ENCODE results near the gene RPL26.

DNA sequence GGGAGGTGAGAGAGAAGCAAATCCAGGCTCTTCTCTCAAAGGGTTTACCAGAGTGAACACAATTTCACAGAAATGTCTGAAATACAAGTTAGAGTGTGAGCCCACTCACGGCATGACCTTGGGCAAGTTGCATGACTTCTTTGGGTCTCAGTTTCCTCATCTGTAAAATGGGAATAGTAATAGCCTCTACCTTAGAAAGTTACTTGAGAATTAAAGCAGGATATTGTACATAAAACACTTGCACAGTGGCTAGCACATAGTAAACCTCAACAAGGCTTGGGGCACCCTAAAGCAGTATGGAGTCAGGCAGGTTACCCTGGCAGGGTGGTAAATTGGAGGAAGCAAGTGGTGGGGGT is 27.9 kb upstream of the RPL26 start:
- TF ChIP-seq POLR2A (IDR thresholded peaks at IDR 0.05) (no peak), CTCF (IDR thresholded peaks at IDR 0.05 in 4 of 5, conservative IDR thresholded peaks at IDR 0.05 in 1 of 5) (no peak)

All from gastrocnemius medialis (tissue), 4 donors.